ENCODE results near the gene DARS1.

- TF ChIP-seq, protein P1, sequence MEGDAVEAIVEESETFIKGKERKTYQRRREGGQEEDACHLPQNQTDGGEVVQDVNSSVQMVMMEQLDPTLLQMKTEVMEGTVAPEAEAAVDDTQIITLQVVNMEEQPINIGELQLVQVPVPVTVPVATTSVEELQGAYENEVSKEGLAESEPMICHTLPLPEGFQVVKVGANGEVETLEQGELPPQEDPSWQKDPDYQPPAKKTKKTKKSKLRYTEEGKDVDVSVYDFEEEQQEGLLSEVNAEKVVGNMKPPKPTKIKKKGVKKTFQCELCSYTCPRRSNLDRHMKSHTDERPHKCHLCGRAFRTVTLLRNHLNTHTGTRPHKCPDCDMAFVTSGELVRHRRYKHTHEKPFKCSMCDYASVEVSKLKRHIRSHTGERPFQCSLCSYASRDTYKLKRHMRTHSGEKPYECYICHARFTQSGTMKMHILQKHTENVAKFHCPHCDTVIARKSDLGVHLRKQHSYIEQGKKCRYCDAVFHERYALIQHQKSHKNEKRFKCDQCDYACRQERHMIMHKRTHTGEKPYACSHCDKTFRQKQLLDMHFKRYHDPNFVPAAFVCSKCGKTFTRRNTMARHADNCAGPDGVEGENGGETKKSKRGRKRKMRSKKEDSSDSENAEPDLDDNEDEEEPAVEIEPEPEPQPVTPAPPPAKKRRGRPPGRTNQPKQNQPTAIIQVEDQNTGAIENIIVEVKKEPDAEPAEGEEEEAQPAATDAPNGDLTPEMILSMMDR (IDR thresholded peaks at IDR 0.05) = no peak
- TF ChIP-seq POLR2A (IDR thresholded peaks at IDR 0.05) = no peak
- TF ChIP-seq POLR2AphosphoS5 (IDR thresholded peaks at IDR 0.05; ENCODE audit: insufficient read depth in 1 of 2, low read depth in 1 of 2) = no peak
These were observed 21.2 kb upstream of the DARS1 start for GRCh38 chr2:136006658-136007057.

Measured in vagina (tissue), 2 donors.